Muscle of arm (tissue), 12 donors: ENCODE results near the gene SPTY2D1. TPM values are rescaled to one million over a fixed set of nuclear protein-coding genes. Genes with fewer than 3 reads are reported as not detected.
A peak's percentile ranks its signal among the peaks of the same experiment; 100 is the strongest.
"Not testable (repeated sequence)": the region's sequence is repeated elsewhere in the genome, so short reads cannot be mapped to it uniquely, and the experiment has no call there.

Experiments used
- DNase-seq: peaks from one replicate; pipeline ENCODE4 v3.0.0-alpha.2; 2013
- polyA plus RNA-seq, 12 donors: library from polyadenylated mRNA; unstranded; fragments of 120-200 nt; gene quantifications; one replicate each; pipeline ENCODE4 v1.2.1, GENCODE V29; 2013; ENCODE audit not compliant: insufficient read length in 12 of 12

The SPTY2D1 gene
- polyA plus RNA-seq, 12 donors: 16.0 to 28.7 (median 18.4) TPM; not detected in 1

DNA sequence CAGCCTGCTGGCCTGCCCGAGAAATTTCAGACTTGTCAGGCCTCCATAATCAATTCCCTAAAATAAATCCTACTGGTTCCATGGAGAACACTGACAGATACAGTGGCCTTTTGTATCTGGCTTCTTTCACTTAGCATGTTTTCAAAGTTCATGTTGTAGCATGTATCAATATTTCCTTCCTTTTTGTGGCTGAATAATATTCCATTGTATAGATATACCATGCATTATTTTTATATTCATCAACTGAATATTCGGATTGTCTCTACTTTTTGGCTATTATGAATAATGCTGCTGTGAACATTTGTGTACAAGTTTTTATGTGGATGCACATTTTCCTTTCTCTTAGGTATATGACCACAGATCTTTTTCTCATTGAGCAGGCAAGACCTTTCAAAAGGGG is 10.4 kb downstream of the SPTY2D1 start:
- no peak for DNase-seq

DNA sequence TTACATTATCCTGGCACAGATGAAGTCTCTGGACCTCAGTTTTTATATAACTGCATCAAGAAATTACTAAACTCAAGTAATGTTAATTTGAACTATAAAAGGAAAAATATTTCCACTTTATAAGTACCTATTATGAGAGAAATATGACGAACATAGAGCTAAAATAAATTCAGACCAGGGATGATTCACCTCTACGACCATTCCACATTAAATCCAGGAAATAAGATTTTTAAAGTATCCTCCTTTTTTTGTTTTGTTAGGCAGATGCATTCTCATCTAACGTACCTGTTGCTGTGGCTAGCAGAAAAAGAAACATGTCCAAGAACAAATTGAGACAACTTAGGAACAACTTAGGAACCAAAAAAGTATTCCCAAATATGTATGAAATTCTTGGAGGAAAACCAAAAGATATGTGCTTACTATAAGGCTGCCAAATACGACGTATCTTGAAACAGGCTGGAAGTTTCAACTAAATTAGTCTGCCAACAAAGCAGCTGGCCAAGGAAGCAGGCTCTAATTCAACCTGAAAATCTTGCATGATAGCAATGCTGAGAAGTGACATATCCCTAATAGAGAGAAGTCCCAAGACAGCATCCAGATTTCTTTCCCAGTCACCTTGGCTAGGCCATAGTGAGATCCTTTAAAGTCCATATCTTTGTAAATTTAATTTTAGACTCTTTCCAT is 15.7 kb downstream of the SPTY2D1 start:
- DNase-seq: no peak

DNA sequence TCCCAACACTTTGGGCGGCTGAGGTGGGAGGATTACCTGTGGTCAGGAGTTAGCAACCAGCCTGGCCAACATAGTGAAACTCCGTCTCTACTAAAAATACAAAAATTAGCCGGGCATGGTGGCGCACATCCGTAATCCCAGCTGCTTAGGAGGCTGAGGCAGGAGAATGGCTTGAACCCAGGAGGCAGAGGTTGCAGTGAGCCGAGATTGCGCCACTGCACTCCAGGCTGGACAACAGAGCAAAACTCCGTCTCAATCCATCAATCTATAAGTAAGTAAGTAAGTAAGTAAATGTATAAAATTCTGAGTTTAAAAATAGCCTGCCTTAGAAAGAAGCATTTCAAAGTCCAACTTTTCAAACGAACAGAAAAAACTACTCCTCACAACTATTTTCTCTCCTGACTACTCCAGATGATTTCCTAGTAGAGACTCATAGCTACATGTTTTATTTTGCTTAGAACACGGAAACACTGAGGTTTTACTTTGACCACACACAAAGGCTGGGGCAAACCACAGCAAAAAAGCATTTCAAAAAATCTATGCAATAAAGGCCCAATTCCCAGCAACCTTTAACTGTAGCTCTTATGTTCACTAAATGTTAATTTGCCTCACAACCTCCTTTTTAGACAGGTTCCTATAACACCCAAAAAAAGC is 16.3 kb downstream of the SPTY2D1 start:
- no peak for DNase-seq

DNA sequence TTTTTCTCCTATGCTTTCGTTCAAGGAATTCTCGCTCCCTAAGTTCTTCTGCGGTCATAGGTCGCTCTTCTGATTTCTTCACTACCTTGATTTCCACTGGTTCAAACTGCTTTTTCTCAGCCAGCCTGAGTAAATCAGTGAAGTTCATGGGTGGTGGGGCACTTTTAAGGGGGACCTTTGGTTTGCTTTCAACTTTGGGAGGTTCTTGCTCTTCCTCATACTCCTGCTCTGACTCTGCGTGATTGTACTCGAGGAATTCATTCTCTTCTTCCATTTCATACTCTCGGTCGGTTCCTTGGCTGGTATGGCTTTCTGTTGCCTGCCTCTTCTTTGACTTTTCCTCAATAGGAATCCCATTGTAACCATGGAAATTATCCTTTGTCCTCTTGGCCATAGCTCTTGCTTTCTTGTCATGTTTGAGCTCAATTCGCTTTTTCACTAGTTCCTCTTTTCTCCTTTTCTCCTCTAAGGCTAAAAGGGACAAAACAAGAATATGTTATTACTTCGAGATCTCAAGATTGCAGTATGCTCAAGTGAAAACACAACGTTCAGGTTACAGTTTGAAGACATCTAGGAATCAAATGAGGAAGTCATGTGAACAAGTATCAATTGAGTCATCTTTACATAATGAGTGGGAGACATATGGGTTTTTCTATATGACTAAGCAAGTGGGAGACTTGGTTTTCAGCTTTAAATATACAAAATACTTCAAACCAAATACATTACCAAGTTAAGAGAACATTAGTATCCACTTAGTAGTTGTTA is 18.3 kb downstream of the SPTY2D1 start:
- no peak for DNase-seq

DNA sequence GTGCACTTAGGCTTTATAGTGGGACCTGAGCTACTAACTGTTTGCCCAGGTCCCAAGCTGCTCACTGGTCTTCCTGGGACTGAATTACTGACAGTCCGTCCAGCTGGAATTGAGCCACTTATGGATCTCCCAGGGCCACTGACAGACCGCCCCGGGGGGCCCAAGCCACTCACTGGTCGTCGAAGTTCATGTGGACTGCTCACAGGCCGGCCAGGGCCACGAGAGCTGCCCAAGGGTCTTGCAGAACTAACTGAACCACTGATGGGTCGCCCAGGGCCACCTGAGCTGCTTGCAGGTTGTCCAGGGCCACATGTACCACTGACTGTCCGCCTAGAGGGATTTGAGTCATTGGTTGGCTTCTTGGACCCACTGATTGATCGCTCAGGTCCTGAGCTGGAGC is 19.5 kb downstream of the SPTY2D1 start:
- DNase-seq: no peak

DNA sequence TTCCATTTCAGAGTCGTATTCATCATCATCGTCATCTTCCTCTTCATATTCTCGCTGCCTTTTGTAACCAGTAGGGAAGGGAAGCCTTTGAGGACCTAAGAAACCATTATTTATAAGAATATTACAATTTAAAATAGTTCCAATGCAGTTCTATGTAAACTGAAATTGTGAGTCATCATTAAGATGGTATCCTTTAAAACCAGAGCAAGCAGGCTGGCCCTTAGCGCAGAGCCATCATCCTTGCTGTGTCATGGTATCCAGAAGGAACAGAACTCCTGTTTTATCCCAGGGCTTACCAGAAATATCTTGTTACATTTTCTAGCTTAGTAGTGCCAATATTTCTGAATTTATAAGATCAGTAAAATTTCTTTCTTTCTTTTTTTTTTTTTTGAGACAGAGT is 21.7 kb downstream of the SPTY2D1 start:
- no peak for DNase-seq

DNA sequence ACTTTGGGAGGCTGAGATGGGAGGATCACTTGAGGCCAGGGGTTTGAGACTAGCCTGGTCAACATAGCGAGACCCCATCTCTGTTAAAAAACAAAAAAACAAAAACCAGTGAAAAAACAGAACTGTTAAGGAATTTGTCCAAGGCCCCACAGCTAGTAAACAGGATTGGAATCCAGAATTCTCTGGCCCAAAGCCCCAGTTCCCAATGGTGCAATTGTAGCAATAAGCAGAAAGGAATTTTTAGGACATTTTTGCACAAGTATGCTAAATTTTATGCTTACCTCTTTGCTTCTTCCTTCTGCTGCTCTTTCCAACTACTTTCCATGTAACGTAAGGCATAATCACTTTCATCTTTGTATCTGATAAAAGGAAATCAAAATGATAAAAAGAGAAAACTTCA is 22.9 kb downstream of the SPTY2D1 start:
- no peak for DNase-seq

DNA sequence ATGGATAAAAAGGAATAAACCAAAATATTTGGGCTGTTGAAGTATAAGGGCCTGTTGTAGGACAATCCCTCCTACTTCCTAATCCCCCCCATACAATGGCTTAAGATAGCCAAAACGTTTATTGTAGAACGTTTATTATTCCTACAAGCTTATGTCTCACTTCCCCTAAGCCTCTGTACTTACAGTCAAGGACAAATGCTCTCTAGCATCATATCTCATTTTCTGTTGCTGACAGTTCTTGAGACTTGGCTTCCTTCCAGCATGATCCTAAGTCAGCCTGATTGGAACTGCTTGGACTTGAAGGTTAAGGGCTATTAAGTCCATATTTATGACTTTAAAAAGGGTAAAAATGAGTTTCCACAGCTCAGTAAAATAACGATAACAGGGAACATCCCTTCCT is 25.8 kb downstream of the SPTY2D1 start:
- DNase-seq: no peak

DNA sequence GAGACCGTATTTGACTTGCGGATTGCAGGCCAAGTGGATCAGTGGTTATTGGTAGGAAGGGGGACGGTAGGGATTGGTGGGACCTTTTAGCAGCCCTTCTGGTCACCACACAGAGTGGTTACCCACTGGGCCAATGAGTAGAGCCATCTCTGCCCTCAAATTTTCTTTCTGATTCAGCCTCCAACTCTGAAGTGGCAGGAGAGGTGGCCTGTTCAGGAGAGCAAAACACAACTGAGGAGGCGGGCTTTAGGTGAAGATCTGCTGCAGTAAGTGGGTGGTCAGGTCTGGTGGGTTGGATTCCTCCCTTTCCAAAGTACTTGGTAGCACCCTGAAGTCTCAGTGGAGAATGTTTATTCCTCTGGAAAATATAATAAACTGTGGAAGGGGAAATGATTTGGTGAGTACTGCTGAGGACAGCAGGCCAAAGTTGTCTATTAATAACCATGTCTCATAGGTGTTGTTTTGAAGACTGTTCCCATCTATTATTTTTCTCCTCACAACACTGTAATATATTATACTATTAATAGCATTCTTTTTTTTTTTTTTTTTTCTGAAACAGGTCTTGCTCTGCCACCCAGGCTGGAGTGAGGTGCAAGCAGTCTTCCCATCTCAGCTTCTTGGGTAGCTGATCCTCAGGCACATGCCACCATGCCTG is 33.1 kb downstream of the SPTY2D1 start:
- DNase-seq: no peak

DNA sequence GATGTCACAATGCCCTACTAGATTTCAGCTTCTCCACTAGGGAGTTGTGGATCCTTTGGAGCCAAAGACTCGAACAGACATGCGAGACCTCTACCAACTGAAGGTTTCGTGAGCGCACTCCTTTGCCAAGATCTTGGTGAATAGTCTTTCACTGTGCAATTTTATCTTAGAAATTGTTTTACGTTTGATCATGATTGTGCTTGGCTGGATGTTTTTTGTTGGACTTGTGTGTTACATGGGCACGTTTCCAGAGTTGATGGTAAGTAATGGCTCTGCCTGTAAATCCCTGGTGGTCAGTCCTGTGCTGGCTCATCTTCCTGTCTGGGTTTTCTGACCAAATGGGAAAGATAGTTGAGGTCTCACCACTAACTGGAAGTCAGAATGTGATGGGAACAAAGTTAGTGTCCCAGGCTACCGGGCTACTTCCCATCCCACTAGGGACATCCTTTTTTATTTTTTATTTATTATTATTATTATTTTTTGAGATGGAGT is 34.4 kb downstream of the SPTY2D1 start, which contains the start of gene MISFA:
Gene MISFA (plus strand): TSS at position 51 of the 492 bp plus-strand sequence. CDS start 140 bp downstream, at position 191.
- DNase-seq: no peak

DNA sequence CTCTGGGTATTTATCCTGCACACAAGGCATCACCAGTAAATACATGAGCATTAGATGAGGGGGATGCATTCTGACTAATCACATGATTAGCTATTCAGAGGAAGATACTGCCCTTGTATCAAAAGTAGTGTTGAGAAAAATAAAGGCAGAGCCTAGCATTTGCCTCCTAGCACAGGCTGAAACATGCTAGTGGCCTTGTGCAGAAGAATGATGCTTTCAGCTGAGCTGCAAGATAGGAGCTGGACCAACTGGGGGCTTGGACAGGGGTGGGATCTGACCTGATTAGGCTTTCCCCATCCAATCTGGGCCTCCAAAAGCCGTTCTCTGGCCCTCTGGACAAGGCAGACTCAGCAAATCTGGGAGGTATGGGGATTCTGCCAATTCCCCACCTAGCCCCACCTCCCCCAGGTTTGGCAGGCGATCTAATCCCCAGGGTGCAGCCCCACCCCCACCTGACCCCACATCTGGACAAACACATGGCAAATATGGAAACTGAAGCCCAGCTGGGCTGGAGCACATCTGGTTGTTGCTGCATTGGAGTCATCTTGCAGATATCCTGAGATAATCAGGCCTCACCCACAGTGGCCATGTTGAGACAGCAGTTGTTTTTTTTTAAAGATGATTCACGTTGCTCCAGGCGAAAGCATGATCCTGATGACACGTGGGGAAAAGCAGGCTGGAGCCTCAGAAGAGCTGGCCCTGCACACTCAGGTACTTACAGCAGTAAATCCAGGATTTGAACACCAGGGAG is 39.0 kb downstream of the SPTY2D1 start:
- DNase-seq: no peak

DNA sequence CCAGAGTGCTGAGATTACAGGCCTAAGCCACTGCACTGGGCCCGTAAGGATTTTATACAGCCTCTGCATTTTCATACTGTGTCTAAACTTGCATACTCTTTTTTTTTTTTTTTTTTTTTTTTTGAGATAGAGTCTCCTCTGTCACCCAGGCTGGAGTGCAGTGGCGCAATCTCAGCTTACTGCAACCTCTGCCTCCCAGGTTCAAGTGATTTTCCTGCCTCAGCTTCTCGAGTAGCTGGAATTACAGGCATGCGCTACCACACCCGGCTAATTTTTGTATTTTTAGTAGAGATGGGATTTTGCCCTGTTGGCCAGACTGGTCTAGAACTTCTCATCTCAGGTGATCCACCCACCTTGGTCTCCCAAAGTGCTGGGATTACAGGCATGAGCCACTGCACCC is 40.1 kb downstream of the SPTY2D1 start:
- not testable (repeated sequence) for DNase-seq

DNA sequence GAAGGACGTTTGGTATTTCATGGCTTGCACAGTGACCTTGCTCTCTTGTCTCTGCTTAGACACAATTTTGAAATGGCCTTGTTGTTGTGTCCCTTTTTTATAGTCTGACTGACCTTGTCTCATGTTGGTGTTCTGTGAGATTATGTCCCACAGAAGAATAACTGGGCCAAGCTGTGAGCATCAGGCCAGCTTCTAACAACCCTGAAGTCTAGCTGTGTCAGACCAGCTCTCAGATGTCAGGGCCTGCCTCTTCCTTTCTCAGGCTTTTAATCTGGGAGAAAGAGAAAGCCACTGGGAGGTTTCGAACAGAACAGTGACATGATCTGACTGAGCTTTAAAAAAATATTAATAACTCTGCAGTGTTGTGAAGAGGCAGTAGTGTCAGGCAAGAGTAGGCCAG is 43.6 kb downstream of the SPTY2D1 start:
- DNase-seq: no peak

DNA sequence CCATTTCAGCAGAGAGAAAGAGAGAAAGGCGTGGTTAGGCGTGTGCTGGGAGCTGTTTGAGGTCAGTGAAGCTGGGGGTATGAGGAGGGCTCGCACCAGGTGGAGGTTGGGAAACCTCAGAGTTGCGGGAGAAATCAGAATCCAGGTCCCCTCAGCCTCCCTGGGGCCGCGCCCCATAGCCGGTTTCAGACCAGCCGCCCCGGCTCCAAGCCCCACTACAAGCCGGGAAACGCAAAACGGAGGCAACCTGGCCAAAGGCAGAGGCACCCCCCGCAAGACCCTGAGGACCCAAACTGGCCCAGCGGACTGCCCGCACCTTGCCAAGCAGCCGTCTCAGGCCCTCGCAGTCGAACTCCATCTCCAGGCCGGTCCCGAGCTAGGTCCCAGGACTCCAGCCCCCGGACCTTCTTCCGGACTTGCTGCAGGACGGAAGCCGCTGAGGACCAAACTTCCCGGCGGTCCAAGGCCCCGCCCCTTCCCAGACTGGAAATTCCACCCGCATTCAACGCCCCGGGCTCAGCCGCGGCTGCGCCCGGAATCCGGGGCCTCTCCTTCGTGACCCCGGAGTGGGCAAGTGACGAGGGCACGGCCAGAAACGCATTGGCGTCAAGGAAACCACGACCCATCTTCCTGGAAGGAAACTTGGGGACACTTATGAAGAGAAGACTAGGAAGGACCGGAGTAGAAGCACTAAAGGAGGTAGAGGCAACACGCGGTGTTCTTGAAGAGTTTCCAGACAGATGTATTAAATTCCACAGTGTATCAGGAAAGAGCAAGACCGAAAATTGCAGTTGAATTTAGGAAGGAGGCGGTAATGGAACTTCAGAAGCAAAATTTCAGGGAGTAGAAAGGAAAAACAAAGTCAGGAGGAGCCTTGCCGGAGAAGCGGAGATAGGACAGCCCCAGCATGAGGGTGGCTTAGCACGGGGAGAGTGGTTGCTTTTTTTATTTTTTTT is 45.6 kb downstream of the SPTY2D1 start, which contains the start of gene UEVLD:
Gene UEVLD (minus strand): TSS at position 438 of the 956 bp plus-strand sequence. CDS start 80 bp downstream, at position 358.
- DNase-seq: peak; percentile 93

DNA sequence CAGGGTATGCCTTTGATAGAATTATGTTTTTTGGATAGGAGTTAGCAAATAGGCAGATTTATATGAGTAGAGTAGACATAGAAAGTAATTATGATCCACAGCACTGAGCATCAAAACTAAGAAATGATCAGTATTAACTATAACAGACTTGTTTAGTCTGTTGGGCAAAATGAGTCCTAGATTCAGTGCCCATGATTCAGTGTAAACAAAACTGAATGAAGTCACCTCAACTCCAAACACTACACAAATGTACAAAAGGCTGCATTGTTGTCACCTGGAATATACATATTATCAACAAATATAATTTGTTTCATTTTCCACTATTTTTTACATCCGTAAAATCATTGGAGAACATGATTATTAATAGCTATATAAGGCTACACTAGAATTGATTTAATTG is 52.3 kb downstream of the SPTY2D1 start:
- no peak for DNase-seq

DNA sequence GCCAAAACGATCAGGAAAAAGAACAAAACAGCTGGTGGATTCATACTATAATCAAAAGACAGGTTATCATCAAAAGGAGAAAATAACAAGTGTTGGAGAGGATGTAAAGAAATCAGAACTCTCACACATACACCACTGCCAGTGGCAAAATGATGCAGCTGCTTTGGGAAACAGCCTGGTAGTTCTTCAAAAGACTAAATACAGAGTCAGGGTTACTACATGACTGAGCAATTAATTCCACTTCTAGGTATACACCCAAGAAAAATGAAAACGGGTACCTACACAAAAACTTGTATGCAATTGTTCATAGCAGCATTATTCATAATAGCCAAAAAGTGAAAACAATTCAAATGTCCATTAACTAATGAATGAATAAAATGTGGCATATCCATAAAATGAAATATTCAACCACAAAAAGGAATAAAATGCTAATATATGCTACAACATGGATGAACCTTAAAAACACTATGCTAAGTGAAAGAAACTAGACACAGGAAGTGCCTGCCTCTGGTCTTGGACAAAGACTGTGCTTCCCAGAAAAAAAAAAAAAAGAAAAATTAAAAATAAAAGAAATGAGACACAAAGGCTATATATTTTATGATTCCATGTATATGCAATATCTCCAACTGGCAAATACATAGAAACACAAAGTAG is 53.9 kb downstream of the SPTY2D1 start:
- no peak for DNase-seq

DNA sequence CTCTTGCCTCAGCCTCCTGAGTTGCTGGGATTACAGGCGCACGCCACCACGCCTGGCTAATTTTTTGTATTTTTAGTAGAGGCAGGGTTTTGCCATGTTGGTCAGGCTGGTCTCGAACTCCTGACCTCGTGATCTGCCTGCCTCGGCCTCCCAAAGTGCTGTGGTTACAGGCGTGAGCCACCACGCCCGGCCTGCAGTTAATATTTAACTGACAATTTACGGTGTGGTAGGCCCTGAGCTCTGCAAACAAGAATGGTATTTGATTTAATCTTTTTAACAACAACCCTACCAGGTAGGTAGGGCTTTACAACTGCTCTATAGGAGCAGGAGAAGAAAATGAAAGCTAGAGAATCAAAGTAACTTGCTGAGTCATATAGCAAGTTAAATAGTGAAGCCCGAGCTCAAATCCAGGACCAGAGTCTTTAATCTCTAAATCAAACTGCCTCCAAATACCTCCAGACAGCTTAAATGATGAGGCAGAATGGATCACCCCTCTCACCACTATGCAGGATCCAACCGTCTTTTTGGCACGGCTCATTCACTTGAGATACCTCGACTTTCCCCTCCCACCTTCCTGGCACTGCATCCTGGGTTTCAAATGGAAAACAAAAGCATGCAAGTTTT is 55.1 kb downstream of the SPTY2D1 start:
- no peak for DNase-seq

DNA sequence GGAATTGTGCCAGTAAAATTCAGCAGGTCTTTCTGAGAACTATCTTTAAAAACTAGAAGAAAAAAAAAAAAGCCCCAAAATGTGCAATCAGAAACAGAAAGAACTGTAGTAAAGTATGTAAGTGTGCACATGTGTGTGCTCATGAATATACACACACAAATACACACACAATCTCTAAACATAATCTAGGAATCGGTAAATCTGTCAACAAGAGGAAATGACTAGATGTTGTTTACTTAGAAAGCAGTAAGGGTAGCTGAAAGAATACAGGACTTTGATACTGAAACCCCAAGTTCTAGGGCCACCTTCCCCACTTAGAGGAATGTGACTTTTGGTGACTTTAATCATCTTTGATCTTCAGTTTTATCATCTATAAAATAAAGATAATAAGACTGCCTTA is 58.8 kb downstream of the SPTY2D1 start:
- no peak for DNase-seq

DNA sequence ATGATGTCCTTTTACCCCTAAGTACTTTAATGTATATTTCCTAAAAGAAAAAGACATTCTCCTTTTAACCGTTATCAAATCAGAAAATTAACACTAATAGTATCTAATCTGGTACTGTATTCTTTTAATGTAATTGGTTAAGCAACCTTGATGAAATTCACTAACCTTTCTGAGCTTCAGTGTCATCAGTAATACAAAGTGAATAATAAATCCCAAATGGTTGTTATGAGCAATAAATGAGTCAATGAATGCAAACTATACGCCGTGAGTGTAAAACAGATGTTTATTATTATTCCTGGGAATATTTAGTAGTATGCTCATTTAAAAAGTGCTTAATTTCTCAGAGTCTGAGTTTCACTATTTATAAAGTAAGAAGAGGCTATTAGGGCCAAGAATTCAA is 67.1 kb downstream of the SPTY2D1 start:
- no peak for DNase-seq
